ENCODE data around the gene PLXNA1.

- TF ChIP-seq CTCF (IDR thresholded peaks at IDR 0.05) = no peak
- TF ChIP-seq POLR2AphosphoS5 (IDR thresholded peaks at IDR 0.05) = no peak
These were observed 24.9 kb upstream of the PLXNA1 start for GRCh38 chr3:126957776-126958637.
